Measurements from ENCODE around the gene SHISA6. TPM values are rescaled to one million over a fixed set of nuclear protein-coding genes. Genes with fewer than 3 reads are reported as not detected.

SHISA6 gene
- polyA plus RNA-seq, 1 of the 3 experiments (the other 2 are of a cell fraction), result not detected

DNA sequence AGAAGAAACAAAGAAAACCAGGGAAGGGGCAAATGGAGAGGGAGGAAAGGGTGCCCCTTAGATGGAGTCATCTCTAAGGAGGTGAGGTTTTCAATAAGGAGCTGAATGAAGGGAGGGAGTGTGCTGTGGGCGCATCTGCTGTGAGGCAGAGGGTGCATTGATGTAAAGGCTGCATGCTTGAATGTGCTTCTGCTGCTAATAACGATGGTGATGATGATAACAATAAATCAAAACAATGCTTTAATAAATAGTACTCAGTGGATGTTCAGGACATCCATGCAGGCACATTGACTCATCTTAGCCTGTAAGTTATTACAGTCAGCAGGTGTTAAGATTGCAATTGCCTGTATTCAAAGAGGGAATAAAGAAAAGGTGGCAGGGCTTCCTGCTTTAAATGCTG, 87.8 kb downstream of the SHISA6 start:
- H4K20me1 ChIP-seq (ENCODE audit: insufficient read depth), result no peaks in the 10 kb centered on the region
- WGBS (ENCODE audit: low lambda C conversion rate), result 7% methylated on average over 2 of the region's 2 CpGs
- CTCF ChIA-PET, result no interaction called here

DNA sequence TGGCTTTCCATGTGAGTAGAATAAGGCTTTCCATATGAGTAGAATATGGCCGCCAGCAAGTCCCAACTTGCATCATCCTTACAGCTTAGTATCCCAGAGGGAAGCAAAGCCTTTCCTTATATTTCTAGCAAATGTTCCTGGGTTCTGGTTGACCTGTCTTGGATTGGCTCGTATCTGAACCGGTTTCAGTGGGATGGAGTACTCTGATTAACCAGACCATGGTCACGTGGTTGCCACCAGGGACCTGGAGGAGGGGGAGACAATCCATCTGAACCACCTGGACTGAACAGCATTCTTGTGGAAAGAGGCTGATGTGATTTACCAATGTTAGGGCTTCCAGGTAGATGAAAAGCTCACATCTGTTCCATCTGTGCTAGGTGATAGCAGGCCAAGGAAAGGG, 89.0 kb downstream of the SHISA6 start:
- no peaks in the 10 kb centered on the region for H3K36me3 ChIP-seq (replicated peaks in 1 of 2; ENCODE audit: control insufficient read depth in 1 of 2, insufficient read depth in 2 of 2, low read length in 1 of 2)
- H3F3A ChIP-seq (replicated peaks; ENCODE audit: insufficient read depth), result no peaks in the 10 kb centered on the region
- no peak overlapping the region for H3K4me3 ChIP-seq (ENCODE audit: low read depth in 2 of 2, low read length in 1 of 2)
- CTCF ChIA-PET, result no interaction called here
- DNase-seq, result no peak
- no peaks in the 10 kb centered on the region for H3K9me2 ChIP-seq
- H3K4me1 ChIP-seq (ENCODE audit: control insufficient read depth in 1 of 2, insufficient read depth in 2 of 2, low read depth in 1 of 2, low read length in 1 of 2), result no peaks in the 10 kb centered on the region; a peak in 1 of 4 replicates
- no peak overlapping the region for H3K27ac ChIP-seq (ENCODE audit: low read depth in 2 of 2, low read length in 1 of 2)
- POLR2A ChIA-PET, result no interaction called here
- no peak for TF ChIP-seq TAF1 (IDR thresholded peaks at IDR 0.05; ENCODE audit: borderline replicate concordance, low read depth, low read length)
- no peak for TF ChIP-seq FOSL2 (IDR thresholded peaks at IDR 0.05; ENCODE audit: borderline replicate concordance, low read depth)
- no peak for TF ChIP-seq TEAD4 (IDR thresholded peaks at IDR 0.05; ENCODE audit: borderline replicate concordance, insufficient read depth)
- TF ChIP-seq FOXJ3 (CRISPR knock-in tag; IDR thresholded peaks at IDR 0.05), result no peak
- no peak for TF ChIP-seq YY1 (IDR thresholded peaks at IDR 0.05; ENCODE audit: low read depth)
- no peak for TF ChIP-seq EP300 (IDR thresholded peaks at IDR 0.05; ENCODE audit: borderline replicate concordance in 1 of 2, low read depth in 1 of 2, low read length in 1 of 2)
- TF ChIP-seq, protein P1, sequence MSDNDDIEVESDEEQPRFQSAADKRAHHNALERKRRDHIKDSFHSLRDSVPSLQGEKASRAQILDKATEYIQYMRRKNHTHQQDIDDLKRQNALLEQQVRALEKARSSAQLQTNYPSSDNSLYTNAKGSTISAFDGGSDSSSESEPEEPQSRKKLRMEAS (IDR thresholded peaks at IDR 0.05; ENCODE audit: low read depth), result no peak
- no peak for TF ChIP-seq RCOR1 (IDR thresholded peaks at IDR 0.05; ENCODE audit: low read length)
- no peak for TF ChIP-seq RFX5 (IDR thresholded peaks at IDR 0.05; ENCODE audit: low read length)
- TF ChIP-seq MXI1 (IDR thresholded peaks at IDR 0.05; ENCODE audit: low read depth, low read length), result no peak
- TF ChIP-seq, protein P2, sequence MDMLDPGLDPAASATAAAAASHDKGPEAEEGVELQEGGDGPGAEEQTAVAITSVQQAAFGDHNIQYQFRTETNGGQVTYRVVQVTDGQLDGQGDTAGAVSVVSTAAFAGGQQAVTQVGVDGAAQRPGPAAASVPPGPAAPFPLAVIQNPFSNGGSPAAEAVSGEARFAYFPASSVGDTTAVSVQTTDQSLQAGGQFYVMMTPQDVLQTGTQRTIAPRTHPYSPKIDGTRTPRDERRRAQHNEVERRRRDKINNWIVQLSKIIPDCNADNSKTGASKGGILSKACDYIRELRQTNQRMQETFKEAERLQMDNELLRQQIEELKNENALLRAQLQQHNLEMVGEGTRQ (IDR thresholded peaks at IDR 0.05; ENCODE audit: borderline replicate concordance, low read depth, low read length), result no peak
- TF ChIP-seq POLR2AphosphoS5 (IDR thresholded peaks at IDR 0.05; ENCODE audit: low read depth, low read length), result no peak
- TF ChIP-seq EZH2phosphoT487 (IDR thresholded peaks at IDR 0.05; ENCODE audit: borderline replicate concordance, low read depth), result no peak
- TF ChIP-seq GABPA (IDR thresholded peaks at IDR 0.05; ENCODE audit: low read depth), result no peak
- TF ChIP-seq, protein P3, sequence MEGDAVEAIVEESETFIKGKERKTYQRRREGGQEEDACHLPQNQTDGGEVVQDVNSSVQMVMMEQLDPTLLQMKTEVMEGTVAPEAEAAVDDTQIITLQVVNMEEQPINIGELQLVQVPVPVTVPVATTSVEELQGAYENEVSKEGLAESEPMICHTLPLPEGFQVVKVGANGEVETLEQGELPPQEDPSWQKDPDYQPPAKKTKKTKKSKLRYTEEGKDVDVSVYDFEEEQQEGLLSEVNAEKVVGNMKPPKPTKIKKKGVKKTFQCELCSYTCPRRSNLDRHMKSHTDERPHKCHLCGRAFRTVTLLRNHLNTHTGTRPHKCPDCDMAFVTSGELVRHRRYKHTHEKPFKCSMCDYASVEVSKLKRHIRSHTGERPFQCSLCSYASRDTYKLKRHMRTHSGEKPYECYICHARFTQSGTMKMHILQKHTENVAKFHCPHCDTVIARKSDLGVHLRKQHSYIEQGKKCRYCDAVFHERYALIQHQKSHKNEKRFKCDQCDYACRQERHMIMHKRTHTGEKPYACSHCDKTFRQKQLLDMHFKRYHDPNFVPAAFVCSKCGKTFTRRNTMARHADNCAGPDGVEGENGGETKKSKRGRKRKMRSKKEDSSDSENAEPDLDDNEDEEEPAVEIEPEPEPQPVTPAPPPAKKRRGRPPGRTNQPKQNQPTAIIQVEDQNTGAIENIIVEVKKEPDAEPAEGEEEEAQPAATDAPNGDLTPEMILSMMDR (IDR thresholded peaks at IDR 0.05), result no peak
- no peak for TF ChIP-seq SMC3 (IDR thresholded peaks at IDR 0.05; ENCODE audit: low read depth, low read length)
- TF ChIP-seq GATA2 (CRISPR knock-in tag; IDR thresholded peaks at IDR 0.05), result no peak
- TF ChIP-seq, protein P4, sequence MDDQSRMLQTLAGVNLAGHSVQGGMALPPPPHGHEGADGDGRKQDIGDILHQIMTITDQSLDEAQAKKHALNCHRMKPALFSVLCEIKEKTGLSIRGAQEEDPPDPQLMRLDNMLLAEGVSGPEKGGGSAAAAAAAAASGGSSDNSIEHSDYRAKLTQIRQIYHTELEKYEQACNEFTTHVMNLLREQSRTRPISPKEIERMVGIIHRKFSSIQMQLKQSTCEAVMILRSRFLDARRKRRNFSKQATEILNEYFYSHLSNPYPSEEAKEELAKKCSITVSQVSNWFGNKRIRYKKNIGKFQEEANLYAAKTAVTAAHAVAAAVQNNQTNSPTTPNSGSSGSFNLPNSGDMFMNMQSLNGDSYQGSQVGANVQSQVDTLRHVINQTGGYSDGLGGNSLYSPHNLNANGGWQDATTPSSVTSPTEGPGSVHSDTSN (IDR thresholded peaks at IDR 0.05), result no peak
- H3K9ac ChIP-seq, result no peak overlapping the region
- H2AFZ ChIP-seq (ENCODE audit: low read depth), result no peak overlapping the region
- H3K4me2 ChIP-seq, result no peak overlapping the region
- WGBS (ENCODE audit: low lambda C conversion rate), result 26% methylated on average over 4 of the region's 4 CpGs
- no peaks in the 10 kb centered on the region for H3K27me3 ChIP-seq (ENCODE audit: insufficient read depth)
- no peaks in the 10 kb centered on the region for H3K79me2 ChIP-seq (ENCODE audit: insufficient read depth)
- no peaks in the 10 kb centered on the region for H4K20me1 ChIP-seq (ENCODE audit: insufficient read depth)
- H3K9me3 ChIP-seq, result no peaks in the 10 kb centered on the region

More for the DNA sequence above, 87.8 kb downstream of the SHISA6 start:
- no peaks in the 10 kb centered on the region; a peak in 1 of 4 replicates for H3K4me1 ChIP-seq (ENCODE audit: control insufficient read depth in 1 of 2, insufficient read depth in 2 of 2, low read depth in 1 of 2, low read length in 1 of 2)
- POLR2A ChIA-PET, result no interaction called here
- DNase-seq, result no peak
- no peak overlapping the region for H3K4me3 ChIP-seq (ENCODE audit: low read depth in 2 of 2, low read length in 1 of 2)
- no peaks in the 10 kb centered on the region for H3K9me2 ChIP-seq
- no peaks in the 10 kb centered on the region for H3K36me3 ChIP-seq (replicated peaks in 1 of 2; ENCODE audit: control insufficient read depth in 1 of 2, insufficient read depth in 2 of 2, low read length in 1 of 2)
- TF ChIP-seq ELF1 (IDR thresholded peaks at IDR 0.05), result no peak
- no peak for TF ChIP-seq CHD2 (IDR thresholded peaks at IDR 0.05; ENCODE audit: low read length, partially characterized antibody)
- no peak for TF ChIP-seq TCF12 (IDR thresholded peaks at IDR 0.05)
- no peak for TF ChIP-seq MEF2A (IDR thresholded peaks at IDR 0.05; ENCODE audit: borderline replicate concordance, low read depth)
- TF ChIP-seq, protein P4 (IDR thresholded peaks at IDR 0.05), result no peak
- no peak overlapping the region for H3K9ac ChIP-seq
- no peaks in the 10 kb centered on the region for H3F3A ChIP-seq (replicated peaks; ENCODE audit: insufficient read depth)
- no peaks in the 10 kb centered on the region for H3K9me3 ChIP-seq
- no peaks in the 10 kb centered on the region for H3K79me2 ChIP-seq (ENCODE audit: insufficient read depth)
- H3K27ac ChIP-seq (ENCODE audit: low read depth in 2 of 2, low read length in 1 of 2), result no peak overlapping the region
- H3K27me3 ChIP-seq (ENCODE audit: insufficient read depth), result no peaks in the 10 kb centered on the region
- no peak overlapping the region for H2AFZ ChIP-seq (ENCODE audit: low read depth)
- H3K4me2 ChIP-seq, result no peak overlapping the region

Data from SK-N-SH (cell line).